Hematopoietic multipotent progenitor cell treated with erythropoietin and hydrocortisone succinate and interleukin-3 and kit ligand, for 8 days (in vitro differentiated cells): ENCODE data around the gene SPTBN5.

ENCODE experiments used
- DNase-seq: peaks from one replicate; pipeline ENCODE4 v3.0.0-alpha.2; 2015

The SPTBN5 gene

GRCh38 chr15:41893422-41894250 lies at the start of gene SPTBN5:
SPTBN5 (minus strand) TSS chr15:41894053; CDS start chr15:41893497, 556 bp downstream.
- no peak for DNase-seq

- no peak for DNase-seq
These were observed 49.0 kb upstream of the SPTBN5 start for GRCh38 chr15:41942886-41943285.

- no peak for DNase-seq
These were observed 48.0 kb upstream of the SPTBN5 start for GRCh38 chr15:41941644-41942415.

GRCh38 chr15:41940441-41940857 lies 46.6 kb upstream of the SPTBN5 start:
- DNase-seq = no peak

DNA sequence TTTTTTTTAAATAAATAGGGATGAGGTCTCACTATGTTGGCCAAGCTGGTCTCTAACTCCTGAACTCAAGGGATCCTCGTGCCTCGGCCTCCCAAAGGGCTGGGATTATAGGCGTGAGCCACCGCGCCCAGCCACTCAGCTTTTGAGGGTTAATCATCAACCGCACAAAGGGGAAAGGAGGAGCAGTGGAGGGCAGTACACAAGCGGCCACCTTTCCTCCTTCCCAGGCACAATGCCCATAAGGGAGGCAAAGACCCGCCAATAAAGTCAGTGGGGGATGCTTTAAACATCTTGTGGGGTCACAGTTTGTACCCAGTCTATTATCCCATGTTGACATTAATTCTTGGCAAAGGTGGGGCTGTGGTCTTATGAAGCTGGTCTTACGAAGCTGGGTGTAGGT lies 46.1 kb upstream of the SPTBN5 start:
- DNase-seq = no peak

GRCh38 chr15:41937568-41937923 lies 43.7 kb upstream of the SPTBN5 start:
- no peak for DNase-seq

DNA sequence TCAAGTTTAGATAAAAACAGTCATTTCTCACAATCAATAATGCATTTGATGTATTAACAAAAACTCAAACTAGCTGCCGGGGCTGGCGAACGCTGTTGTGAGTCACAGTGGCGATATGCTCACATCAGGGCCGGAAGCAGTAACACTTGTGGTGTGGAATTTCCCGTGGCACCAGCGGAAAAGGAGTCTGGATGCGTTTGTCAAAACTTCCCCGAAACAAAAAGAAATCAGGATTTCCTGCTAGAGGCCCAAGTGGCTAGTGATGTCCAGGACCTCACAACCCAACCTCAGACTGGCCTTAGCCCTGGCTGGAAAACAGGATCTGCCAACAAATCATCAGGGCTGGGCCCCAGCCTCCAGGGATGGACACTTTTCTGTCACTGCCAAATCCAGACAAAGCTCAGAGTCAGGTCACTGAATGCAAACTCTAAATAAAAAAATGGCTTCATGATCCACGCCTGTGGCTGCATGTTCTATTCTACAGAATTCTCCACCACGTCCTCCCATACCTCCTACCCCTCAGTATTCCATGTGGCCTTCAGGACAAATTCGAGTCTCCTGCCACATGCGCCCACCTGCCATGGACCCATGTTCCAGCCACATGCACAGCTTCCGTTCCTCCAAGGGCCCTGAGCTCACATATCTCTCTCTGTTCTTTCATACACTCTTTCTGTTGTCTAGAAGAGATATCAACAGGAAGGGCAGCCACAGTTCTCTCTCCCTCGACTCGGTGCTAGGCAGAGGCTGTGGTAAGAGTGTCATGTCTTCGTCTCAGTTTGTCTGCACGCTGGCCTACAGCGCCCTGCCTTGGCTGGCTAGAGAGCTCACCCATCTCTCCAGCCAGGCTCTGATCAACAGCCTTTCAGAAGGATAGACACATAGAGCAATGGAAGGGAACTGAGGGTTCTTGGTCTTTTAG lies 43.1 kb upstream of the SPTBN5 start:
- peak; percentile 18 for DNase-seq

DNA sequence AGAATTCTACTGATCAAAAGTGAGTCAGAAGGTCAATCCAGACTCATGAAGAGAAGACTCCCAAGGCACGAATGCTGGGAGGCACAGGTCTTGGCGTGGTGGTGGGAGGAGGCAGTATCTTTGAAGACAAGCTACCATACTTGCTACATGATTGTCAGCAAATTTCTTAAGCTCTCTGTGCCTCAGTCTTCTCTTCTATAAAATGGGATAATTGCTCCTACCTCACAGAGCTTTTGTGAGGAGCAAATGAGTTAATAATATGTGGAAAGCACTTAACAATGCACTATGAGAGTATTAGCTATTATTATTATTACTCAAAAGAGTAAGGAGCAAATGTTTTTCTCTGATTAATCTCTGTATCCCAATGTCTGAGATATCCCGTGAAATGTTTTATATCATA lies 42.3 kb upstream of the SPTBN5 start:
- no peak for DNase-seq

GRCh38 chr15:41935566-41936020 lies 41.7 kb upstream of the SPTBN5 start:
- no peak for DNase-seq

GRCh38 chr15:41934843-41935242 lies 41.0 kb upstream of the SPTBN5 start:
- DNase-seq = no peak

- no peak for DNase-seq
These were observed 39.9 kb upstream of the SPTBN5 start for GRCh38 chr15:41933771-41934170.

DNA sequence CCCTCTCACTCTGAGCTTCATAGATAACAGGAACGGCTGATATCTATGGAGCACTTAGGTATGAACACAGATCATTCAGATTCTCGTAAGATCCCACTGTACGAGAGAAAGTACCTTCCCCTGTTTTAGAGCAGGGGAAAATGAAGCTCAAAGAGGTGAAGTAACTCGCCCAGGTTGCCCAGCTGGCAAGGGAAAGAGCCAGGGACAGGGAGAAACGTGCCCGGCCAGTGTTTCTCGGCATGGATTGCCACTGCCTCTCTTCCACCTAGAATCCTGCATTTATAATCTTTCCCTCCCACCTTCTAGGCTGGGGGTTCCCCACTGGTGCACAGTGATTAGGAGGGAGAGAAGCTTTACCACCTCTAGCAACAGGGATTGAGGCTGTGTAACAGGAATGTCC lies 39.5 kb upstream of the SPTBN5 start:
- DNase-seq = no peak

GRCh38 chr15:41932511-41933289 lies 38.8 kb upstream of the SPTBN5 start:
- DNase-seq = no peak

DNA sequence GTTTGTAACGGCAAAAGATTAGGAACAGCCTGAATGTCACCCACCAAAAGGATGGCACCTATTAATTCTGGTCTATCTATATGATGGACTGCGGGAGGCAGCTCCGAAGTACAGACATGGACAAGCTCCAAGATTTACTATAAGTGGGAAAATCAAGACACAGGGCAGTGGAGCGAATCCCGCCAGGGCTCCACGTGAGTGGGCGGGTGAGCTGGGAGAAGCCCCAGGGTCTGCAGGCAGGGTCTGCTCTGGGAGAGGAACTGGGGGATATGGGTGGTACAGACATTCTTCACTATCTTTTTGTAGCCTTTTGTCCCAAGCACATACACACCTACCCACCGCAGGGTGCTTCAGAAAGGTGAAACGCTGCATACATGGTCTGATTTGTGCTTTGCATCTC lies 38.2 kb upstream of the SPTBN5 start:
- DNase-seq = no peak

GRCh38 chr15:41930867-41931222 lies 37.0 kb upstream of the SPTBN5 start:
- DNase-seq = no peak

GRCh38 chr15:41930221-41930866 lies 36.5 kb upstream of the SPTBN5 start:
- no peak for DNase-seq

DNA sequence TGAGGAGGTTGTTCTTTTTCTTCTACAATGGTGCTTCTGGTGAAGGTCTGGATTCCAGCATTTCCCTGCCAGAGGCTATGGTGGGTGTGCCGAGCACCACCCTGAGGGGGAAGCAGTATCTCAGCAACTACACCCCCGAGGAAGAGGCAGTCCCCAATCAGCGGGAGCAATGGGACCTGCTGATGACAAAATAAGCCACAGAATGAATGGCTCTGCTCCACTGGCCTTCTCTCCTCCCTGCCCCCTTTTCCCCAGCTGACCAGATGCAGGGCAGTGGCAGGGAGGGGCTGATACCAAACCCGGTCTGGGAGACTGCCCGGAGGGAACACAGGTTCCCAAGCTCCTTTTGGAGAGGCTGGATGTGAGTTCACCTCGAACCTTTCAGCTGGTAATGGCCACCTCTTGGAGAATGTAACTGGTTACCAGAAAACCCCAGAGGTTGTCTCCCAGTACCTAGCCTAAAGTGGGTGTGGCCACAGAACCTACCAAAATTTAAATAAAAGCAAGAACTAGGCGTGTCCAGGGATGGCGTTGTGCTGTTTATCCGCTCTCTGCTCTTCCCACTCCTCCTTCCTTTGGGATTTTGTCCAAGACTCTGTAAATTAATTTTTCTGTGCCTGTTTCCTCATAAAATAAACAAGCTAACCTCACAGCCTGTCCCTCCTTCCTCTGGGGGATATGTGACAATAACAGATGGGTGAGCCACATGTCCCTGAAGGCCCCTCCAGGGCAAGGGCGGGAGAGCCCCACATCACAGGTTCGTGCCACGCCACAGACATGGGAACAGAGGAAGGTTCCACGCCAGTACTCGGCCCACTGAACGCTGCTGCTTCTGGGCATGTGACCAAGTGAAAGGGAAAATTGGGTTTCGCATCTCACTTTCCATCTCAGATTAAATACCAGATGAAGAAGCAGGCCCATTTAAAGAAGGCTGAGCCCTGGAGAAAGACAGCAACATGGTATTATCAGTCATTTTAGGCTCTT lies 35.1 kb upstream of the SPTBN5 start:
- DNase-seq = no peak

- no peak for DNase-seq
These were observed 34.2 kb upstream of the SPTBN5 start for GRCh38 chr15:41928100-41928499.

DNA sequence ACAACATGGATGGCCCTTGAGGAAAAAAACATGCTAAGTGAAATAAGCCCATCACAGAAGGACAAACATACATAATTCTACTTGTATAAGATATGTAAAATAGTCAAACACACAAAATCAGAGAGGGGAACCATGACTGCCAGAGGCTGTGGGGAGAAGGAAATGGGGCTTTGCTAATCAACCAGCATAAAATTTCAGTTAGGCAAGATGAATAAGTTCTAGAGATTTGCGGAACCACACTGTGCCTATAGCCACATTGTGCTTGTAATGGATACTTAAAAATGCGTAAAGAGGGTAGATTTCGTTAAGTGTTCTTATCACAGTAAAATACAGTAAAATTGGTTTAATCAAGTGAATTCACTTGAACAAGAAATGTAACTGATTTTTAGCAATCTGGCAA lies 33.7 kb upstream of the SPTBN5 start:
- no peak for DNase-seq
